WI38 (cell line): Measurements from ENCODE around the gene ANTXR1.

Source experiments
- H3K4me3 ChIP-seq: 2 replicates; pipeline ENCODE4 v1.5.1; 2011; ENCODE audit warnings: low read depth, mild to moderate bottlenecking, control low read depth, low read length
- CTCF ChIP-seq: IDR thresholded peaks from 2 replicates; pipeline ENCODE4 v1.5.1; 2012; ENCODE audit warnings: low read depth, mild to moderate bottlenecking, control low read depth, low read length

Gene ANTXR1

GRCh38 chr2:69073928-69074570, 61.1 kb downstream of the ANTXR1 start:
- no peak overlapping the region for H3K4me3 ChIP-seq
- TF ChIP-seq CTCF: no peak

GRCh38 chr2:69074918-69075317, 61.9 kb downstream of the ANTXR1 start:
- no peak for TF ChIP-seq CTCF
- H3K4me3 ChIP-seq: no peak overlapping the region

- H3K4me3 ChIP-seq: no peak overlapping the region
- TF ChIP-seq CTCF: no peak
Measured at GRCh38 chr2:69075486-69075885, 62.5 kb downstream of the ANTXR1 start.

- TF ChIP-seq CTCF: no peak
- H3K4me3 ChIP-seq: no peak overlapping the region
Measured at GRCh38 chr2:69076601-69077000, 63.6 kb downstream of the ANTXR1 start.

- TF ChIP-seq CTCF: no peak
- H3K4me3 ChIP-seq: no peak overlapping the region
Measured at GRCh38 chr2:69077252-69077950, 64.4 kb downstream of the ANTXR1 start.

- no peak overlapping the region for H3K4me3 ChIP-seq
- no peak for TF ChIP-seq CTCF
Measured at GRCh38 chr2:69080071-69080470, 67.1 kb downstream of the ANTXR1 start.

GRCh38 chr2:69081001-69081580, 68.1 kb downstream of the ANTXR1 start:
- H3K4me3 ChIP-seq: no peak overlapping the region
- no peak for TF ChIP-seq CTCF
